DND-41 (cell line): ENCODE data around the gene MYO16.

Experiments
- ATAC-seq: fragments of 200-7000 bp; cut with Tn5 transposase; 3 replicates; pipeline ENCODE4 v1.9.1; 2021; ENCODE audit warnings: low read depth; ENCODE audit not compliant: insufficient read depth
- DNase-seq: peaks from one replicate; pipeline ENCODE4 v3.0.0-alpha.2; 2020
- H2AFZ ChIP-seq: 2 replicates; pipeline ENCODE4 v1.6.0; 2012; ENCODE audit warnings: low read depth, low read length
- H3K27ac ChIP-seq: 2 replicates; pipeline ENCODE4 v1.5.1; 2012; ENCODE audit warnings: low read length, inconsistent platforms
- H3K27me3 ChIP-seq: fragments of 200-600 bp; sonication (generic); 2 replicates; pipeline ENCODE4 v1.6.0; 2012; ENCODE audit warnings: low read length, mild to moderate bottlenecking, inconsistent platforms; ENCODE audit not compliant: insufficient read depth, poor library complexity
- H3K36me3 ChIP-seq: 2 replicates; pipeline ENCODE4 v1.5.1; 2012; ENCODE audit warnings: low read length, inconsistent platforms; ENCODE audit not compliant: insufficient read depth
- H3K4me1 ChIP-seq: 2 replicates; pipeline ENCODE4 v1.5.1; 2012; ENCODE audit warnings: mild to moderate bottlenecking, low read length; ENCODE audit not compliant: insufficient read depth
- H3K4me2 ChIP-seq: 2 replicates; pipeline ENCODE4 v1.6.0; 2012; ENCODE audit warnings: mild to moderate bottlenecking, moderate library complexity, low read length, inconsistent platforms; ENCODE audit not compliant: insufficient read depth
- H3K4me3 ChIP-seq, 2 experiments: fragments of 200-600 bp in 1 of 2; shearing (Covaris generic) in 1 of 2; 2 replicates each; pipeline ENCODE4 v1.5.1; 2012 to 2016; ENCODE audit warnings: inconsistent platforms in 2 of 2, low read length in 2 of 2, mild to moderate bottlenecking in 2 of 2, low read depth in 1 of 2, moderate library complexity in 1 of 2
- H3K79me2 ChIP-seq: 2 replicates; pipeline ENCODE4 v1.6.0; 2012; ENCODE audit warnings: low read length, inconsistent platforms; ENCODE audit not compliant: insufficient read depth
- H3K9ac ChIP-seq: 2 replicates; pipeline ENCODE4 v1.6.0; 2012; ENCODE audit warnings: low read depth, mild to moderate bottlenecking, inconsistent platforms, low read length, moderate library complexity
- H3K9me3 ChIP-seq: 2 replicates; pipeline ENCODE4 v1.5.1; 2012; ENCODE audit warnings: low read length, moderate library complexity, mild to moderate bottlenecking, inconsistent platforms; ENCODE audit not compliant: insufficient read depth, severe bottlenecking
- H4K20me1 ChIP-seq: 2 replicates; pipeline ENCODE4 v1.6.0; 2012; ENCODE audit warnings: low read length; ENCODE audit not compliant: insufficient read depth
- EZH2 ChIP-seq: IDR thresholded peaks from 3 replicates; pipeline ENCODE4 v1.6.1; 2012; ENCODE audit warnings: borderline replicate concordance, low read depth, mild to moderate bottlenecking, moderate library complexity, low read length, inconsistent platforms; ENCODE audit not compliant: severe bottlenecking
- TF ChIP-seq, protein P1 (sequence below): IDR thresholded peaks from 2 replicates; pipeline ENCODE4 v1.5.1; 2012; ENCODE audit warnings: borderline replicate concordance, low read length, moderate library complexity, mild to moderate bottlenecking; ENCODE audit not compliant: poor library complexity, severe bottlenecking; ENCODE audit errors: extremely low read depth

The MYO16 gene

DNA sequence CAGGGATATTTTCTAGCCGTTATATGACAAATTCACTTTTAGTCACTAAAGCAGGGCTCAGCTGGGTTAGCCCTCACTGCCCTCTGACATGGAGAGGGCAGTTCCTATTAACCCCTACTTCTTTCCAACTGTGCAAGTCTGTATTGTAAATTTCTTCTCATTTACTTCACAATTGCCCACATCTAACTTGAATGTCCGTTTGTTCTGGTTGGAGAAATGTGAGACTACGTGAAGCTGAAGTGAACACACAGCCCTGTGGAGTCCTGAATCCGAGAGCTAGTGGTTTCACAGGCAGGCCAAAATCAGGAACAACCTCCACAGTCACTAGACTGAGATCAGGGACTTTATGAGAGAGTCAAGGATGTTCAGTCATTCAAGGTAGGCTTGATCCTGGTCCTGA is 4.4 kb upstream of the MYO16 start:
- Histone ChIP-seq H2AFZ (no peak overlapping the region), H3K27me3 (peaks cover 9% of the 10 kb centered on the region), H3K4me3 (no peak overlapping the region), H4K20me1 (no peaks in the 10 kb centered on the region), H3K36me3 (no peaks in the 10 kb centered on the region), H3K4me1 (no peaks in the 10 kb centered on the region), H3K9ac (no peak overlapping the region), H3K9me3 (no peaks in the 10 kb centered on the region), H3K79me2 (no peaks in the 10 kb centered on the region), H3K27ac (no peak overlapping the region), H3K4me2 (no peak overlapping the region)
- ATAC-seq (no peak), DNase-seq (no peak)
- no peak for TF ChIP-seq EZH2
- TF ChIP-seq, protein P1, sequence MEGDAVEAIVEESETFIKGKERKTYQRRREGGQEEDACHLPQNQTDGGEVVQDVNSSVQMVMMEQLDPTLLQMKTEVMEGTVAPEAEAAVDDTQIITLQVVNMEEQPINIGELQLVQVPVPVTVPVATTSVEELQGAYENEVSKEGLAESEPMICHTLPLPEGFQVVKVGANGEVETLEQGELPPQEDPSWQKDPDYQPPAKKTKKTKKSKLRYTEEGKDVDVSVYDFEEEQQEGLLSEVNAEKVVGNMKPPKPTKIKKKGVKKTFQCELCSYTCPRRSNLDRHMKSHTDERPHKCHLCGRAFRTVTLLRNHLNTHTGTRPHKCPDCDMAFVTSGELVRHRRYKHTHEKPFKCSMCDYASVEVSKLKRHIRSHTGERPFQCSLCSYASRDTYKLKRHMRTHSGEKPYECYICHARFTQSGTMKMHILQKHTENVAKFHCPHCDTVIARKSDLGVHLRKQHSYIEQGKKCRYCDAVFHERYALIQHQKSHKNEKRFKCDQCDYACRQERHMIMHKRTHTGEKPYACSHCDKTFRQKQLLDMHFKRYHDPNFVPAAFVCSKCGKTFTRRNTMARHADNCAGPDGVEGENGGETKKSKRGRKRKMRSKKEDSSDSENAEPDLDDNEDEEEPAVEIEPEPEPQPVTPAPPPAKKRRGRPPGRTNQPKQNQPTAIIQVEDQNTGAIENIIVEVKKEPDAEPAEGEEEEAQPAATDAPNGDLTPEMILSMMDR = no peak

GRCh38 chr13:108629988-108630387 is 577 bp downstream of the MYO16 start:
- Histone ChIP-seq H3K27me3 (peaks cover 9% of the 10 kb centered on the region), H3K79me2 (no peaks in the 10 kb centered on the region), H3K4me3 (no peak overlapping the region), H3K4me1 (no peaks in the 10 kb centered on the region), H3K27ac (no peak overlapping the region), H3K9ac (no peak overlapping the region), H3K9me3 (no peaks in the 10 kb centered on the region), H4K20me1 (no peaks in the 10 kb centered on the region), H3K4me2 (no peak overlapping the region), H3K36me3 (no peaks in the 10 kb centered on the region), H2AFZ (no peak overlapping the region)
- no peak for ATAC-seq
- no peak for DNase-seq
- TF ChIP-seq, protein P1 = no peak
- no peak for TF ChIP-seq EZH2

- no peak for DNase-seq
- TF ChIP-seq, protein P1 = no peak
- no peak for TF ChIP-seq EZH2
- no peak for ATAC-seq
Measured at GRCh38 chr13:108632649-108633167, 3.3 kb downstream of the MYO16 start.

DNA sequence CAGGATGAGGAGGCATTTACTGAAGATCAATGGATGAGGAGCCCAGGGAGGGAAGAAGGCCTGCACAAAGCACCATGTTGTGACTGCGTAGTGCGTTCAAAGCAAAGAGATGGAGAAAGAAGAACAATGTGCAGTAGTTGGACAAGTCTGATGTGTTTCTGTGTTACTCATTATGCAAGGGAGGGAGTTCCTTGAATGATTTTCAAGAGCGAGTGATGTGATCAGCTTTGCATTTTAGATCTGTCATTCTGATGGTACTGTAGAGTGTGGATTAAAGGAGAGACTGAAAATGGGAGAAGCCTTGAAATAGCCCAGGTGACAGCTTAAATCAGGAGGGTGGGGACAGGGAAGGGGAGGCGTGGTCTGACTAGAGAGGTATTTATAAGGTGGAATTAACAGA is 9.5 kb downstream of the MYO16 start:
- DNase-seq (no peak), ATAC-seq (no peak)
- Histone ChIP-seq H3K4me3 (no peak overlapping the region), H2AFZ (no peak overlapping the region), H3K9ac (no peak overlapping the region), H3K27ac (no peak overlapping the region), H3K79me2 (no peaks in the 10 kb centered on the region), H3K4me2 (no peak overlapping the region), H3K36me3 (no peaks in the 10 kb centered on the region), H3K4me1 (no peaks in the 10 kb centered on the region), H4K20me1 (no peaks in the 10 kb centered on the region), H3K27me3 (no peaks in the 10 kb centered on the region), H3K9me3 (no peaks in the 10 kb centered on the region)
- TF ChIP-seq EZH2 = no peak
- TF ChIP-seq, protein P1 = no peak

More at GRCh38 chr13:108632649-108633167, 3.3 kb downstream of the MYO16 start:
- Histone ChIP-seq H3K79me2 (no peaks in the 10 kb centered on the region), H3K36me3 (no peaks in the 10 kb centered on the region), H3K27ac (no peak overlapping the region), H2AFZ (no peak overlapping the region), H3K4me3 (no peak overlapping the region), H3K9me3 (no peaks in the 10 kb centered on the region), H3K4me2 (no peak overlapping the region), H4K20me1 (no peaks in the 10 kb centered on the region), H3K9ac (no peak overlapping the region), H3K27me3 (peaks cover 9% of the 10 kb centered on the region), H3K4me1 (no peaks in the 10 kb centered on the region)
